Suprapubic skin (tissue), 4 donors: ENCODE data around the gene USP35. TPM values are rescaled to one million over a fixed set of nuclear protein-coding genes. Genes with fewer than 3 reads are reported as not detected.
A peak's percentile ranks its signal among the peaks of the same experiment; 100 is the strongest.
"Not testable (repeated sequence)": the region's sequence is repeated elsewhere in the genome, so short reads cannot be mapped to it uniquely, and the experiment has no call there.

Experiments
- DNase-seq, 2 donors: peaks; one replicate each; pipeline ENCODE4 v3.0.0-alpha.2; 2019; ENCODE audit warnings: low spot score in 2 of 2
- H3K27ac ChIP-seq: fragments of 200-600 bp; sonication (generic); one replicate; pipeline ENCODE4 v1.5.1; 2019
- H3K27me3 ChIP-seq: fragments of 200-600 bp; sonication (generic); one replicate; pipeline ENCODE4 v1.5.1; 2019
- H3K36me3 ChIP-seq: fragments of 200-600 bp; sonication (generic); one replicate; pipeline ENCODE4 v1.5.1; 2019
- H3K4me1 ChIP-seq: fragments of 200-600 bp; sonication (generic); one replicate; pipeline ENCODE4 v1.5.1; 2019
- H3K4me3 ChIP-seq: fragments of 200-600 bp; sonication (generic); one replicate; pipeline ENCODE4 v1.5.1; 2019; ENCODE audit warnings: mild to moderate bottlenecking
- H3K9me3 ChIP-seq: fragments of 200-600 bp; sonication (generic); one replicate; pipeline ENCODE4 v1.5.1; 2019
- EP300 ChIP-seq: sonication (generic); formaldehyde crosslinking; IDR thresholded peaks from one replicate; pipeline ENCODE4 v1.6.1; 2017; ENCODE audit warnings: antibody characterized with exemption
- POLR2A ChIP-seq, 2 donors: fragments of 450-650 bp; IDR thresholded peaks; one replicate each; pipeline ENCODE4 v1.6.1; 2017; ENCODE audit warnings: antibody characterized with exemption in 2 of 2, mild to moderate bottlenecking in 2 of 2, moderate library complexity in 2 of 2
- POLR2AphosphoS5 ChIP-seq, 3 donors: sonication (generic); formaldehyde crosslinking; IDR thresholded peaks; one replicate each; pipeline ENCODE4 v1.6.1; 2017; ENCODE audit warnings: antibody characterized with exemption in 3 of 3
- WGBS: methylation state at CpG from one replicate; pipeline ENCODE4 v1.1.5; 2018; 5-methylcytosine and 5-hydroxymethylcytosine counted together
- total RNA-seq, 4 donors: library from RNA; depleted of rRNA; stranded (reverse); fragments of >200 nt; gene quantifications; one replicate each; pipeline ENCODE4 v1.1.0, GENCODE V29; 2016
- TF ChIP-seq, protein P1 (sequence below), 2 donors: fragments of 200-600 bp in 1 of 2; fragments of 450-650 bp in 1 of 2; sonication (generic) in 1 of 2; IDR thresholded peaks; one replicate each; pipeline ENCODE4 v1.5.1; 2016 to 2019; ENCODE audit warnings: antibody characterized with exemption in 2 of 2, mild to moderate bottlenecking in 1 of 2, moderate library complexity in 1 of 2

USP35 gene
- total RNA-seq, 4 donors from 2014 or later = 2.3 to 9.6 (median 5.6) TPM

DNA sequence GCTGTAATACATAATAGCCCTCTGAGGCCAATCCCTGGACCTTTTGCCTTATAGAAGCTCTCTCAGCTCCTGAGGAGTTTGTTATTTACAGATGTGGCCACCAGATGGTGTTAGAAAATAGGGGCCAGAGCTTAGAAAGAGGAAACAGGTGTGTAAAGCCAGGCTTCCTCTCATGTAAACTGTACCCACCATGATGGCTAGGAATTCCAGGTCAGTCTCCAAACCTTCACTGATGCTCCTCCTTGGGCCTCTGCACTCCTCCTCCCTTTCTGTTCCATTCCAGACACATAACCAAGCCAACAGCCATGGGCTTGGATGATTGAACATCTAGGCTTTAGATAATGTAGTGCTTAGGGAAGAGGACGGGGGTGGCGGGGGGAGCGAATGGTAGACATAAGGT is 39.7 kb downstream of the USP35 start:
- H3K4me1 ChIP-seq = peaks cover 13% of the 10 kb centered on the region
- no peak for DNase-seq
- no peaks in the 10 kb centered on the region for H3K9me3 ChIP-seq
- H3K4me3 ChIP-seq = no peak overlapping the region
- 98% methylated on average over 3 of the region's 3 CpGs for WGBS
- H3K27me3 ChIP-seq = no peaks in the 10 kb centered on the region
- H3K36me3 ChIP-seq = peaks cover 28% of the 10 kb centered on the region
- no peak for TF ChIP-seq POLR2A (IDR thresholded peaks at IDR 0.05)
- TF ChIP-seq, protein P1, sequence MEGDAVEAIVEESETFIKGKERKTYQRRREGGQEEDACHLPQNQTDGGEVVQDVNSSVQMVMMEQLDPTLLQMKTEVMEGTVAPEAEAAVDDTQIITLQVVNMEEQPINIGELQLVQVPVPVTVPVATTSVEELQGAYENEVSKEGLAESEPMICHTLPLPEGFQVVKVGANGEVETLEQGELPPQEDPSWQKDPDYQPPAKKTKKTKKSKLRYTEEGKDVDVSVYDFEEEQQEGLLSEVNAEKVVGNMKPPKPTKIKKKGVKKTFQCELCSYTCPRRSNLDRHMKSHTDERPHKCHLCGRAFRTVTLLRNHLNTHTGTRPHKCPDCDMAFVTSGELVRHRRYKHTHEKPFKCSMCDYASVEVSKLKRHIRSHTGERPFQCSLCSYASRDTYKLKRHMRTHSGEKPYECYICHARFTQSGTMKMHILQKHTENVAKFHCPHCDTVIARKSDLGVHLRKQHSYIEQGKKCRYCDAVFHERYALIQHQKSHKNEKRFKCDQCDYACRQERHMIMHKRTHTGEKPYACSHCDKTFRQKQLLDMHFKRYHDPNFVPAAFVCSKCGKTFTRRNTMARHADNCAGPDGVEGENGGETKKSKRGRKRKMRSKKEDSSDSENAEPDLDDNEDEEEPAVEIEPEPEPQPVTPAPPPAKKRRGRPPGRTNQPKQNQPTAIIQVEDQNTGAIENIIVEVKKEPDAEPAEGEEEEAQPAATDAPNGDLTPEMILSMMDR (IDR thresholded peaks at IDR 0.05) = peak; percentile 11 to 31
- no peak overlapping the region for H3K27ac ChIP-seq

DNA sequence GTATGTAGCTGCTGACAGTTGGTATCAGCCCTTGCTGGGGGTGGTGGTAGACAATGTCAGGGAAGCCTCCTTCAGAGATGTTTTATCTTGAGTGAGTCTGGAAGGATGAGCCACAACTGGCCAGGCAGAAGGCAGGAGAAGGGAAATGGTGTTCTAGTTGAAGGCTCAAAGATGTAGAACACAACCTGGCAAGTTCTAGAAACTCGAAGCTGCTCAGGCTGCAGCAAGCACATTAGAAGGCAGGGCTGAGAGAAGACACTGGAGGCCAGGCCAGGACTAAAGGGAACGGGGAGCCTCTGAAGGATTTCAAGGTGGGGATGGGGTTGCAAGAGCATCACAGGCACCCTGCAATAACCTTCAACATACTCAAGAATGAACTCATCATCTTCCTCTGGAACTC is 40.4 kb downstream of the USP35 start:
- Histone ChIP-seq H3K36me3 (peaks cover 21% of the 10 kb centered on the region), H3K27me3 (no peaks in the 10 kb centered on the region), H3K27ac (no peak overlapping the region), H3K4me3 (no peak overlapping the region), H3K9me3 (no peaks in the 10 kb centered on the region), H3K4me1 (peaks cover 13% of the 10 kb centered on the region)
- TF ChIP-seq EP300 = no peak
- TF ChIP-seq, protein P1 (IDR thresholded peaks at IDR 0.05) = no peak
- no peak for TF ChIP-seq POLR2AphosphoS5 (IDR thresholded peaks at IDR 0.05)
- no peak for TF ChIP-seq POLR2A (IDR thresholded peaks at IDR 0.05)
- peak in 1 of 2 donors; percentile 35 for DNase-seq
- 95% methylated on average over 2 of the region's 2 CpGs for WGBS

DNA sequence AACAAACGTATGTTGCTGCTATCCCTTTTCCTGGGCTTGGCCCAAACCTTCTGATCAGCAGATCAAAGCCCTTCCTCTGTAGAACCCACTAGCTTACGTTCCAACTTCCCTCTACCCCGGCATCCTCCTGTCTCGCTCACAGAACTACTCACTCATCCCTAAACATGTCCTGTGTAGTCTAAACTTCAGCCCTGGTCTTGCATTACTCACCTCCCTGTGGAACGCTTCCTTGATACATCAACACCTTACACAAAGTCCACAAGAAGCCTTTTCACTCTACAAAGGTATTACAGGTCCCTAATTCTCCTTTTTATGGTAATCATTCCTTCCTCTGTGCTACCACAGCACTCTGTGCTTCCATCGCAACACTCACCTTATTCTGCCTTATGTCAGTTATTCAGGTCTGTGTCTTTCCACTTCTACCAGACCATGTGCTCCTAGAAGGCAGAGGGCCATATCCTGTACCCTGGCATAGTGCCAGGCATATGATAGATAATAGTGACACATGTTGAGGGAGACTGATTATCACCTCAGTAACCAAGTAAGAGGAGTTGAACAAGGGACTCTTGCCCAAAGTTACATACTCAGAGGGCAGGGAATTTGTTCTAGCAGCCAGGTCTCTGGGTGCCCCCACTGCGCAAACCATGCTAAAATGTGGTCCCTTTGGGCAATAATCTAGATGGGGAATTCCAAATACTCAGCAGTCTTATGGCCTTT is 41.6 kb downstream of the USP35 start:
- Histone ChIP-seq H3K4me3 (no peak overlapping the region), H3K27me3 (no peaks in the 10 kb centered on the region), H3K27ac (no peak overlapping the region), H3K4me1 (peaks cover 13% of the 10 kb centered on the region), H3K36me3 (peaks cover 9% of the 10 kb centered on the region), H3K9me3 (no peaks in the 10 kb centered on the region)
- TF ChIP-seq EP300 = no peak
- TF ChIP-seq POLR2AphosphoS5 (IDR thresholded peaks at IDR 0.05) = no peak
- TF ChIP-seq, protein P1 (IDR thresholded peaks at IDR 0.05) = no peak
- WGBS = 86% methylated on average over 7 of the region's 7 CpGs
- peak; percentile 29 to 52 for DNase-seq

DNA sequence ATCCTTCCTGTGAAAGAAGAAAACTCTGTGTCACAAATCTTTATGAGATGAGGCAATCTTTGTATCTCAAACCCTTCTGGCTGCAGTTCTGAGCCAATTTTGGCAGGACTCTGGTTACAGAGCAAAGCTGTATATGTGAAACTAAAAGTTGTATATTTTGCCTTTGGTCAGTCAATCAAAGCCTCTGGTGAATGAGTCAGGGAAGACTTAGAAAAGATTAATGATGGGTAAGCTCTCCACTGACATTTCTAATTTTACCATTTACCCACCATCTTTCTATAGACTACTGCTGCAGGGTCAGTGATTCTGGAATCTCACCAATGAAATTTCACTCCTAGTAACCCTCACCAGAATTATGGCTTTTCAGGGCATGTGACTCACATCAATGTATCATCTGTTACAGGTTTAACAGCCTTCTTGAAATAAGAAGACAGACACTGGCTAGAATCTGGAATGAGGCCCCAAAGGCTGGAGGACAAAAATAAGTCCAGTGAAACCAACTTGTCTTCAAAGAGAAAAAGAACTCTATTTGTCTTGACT is 43.3 kb downstream of the USP35 start:
- no peaks in the 10 kb centered on the region for H3K27me3 ChIP-seq
- peaks cover 13% of the 10 kb centered on the region for H3K4me1 ChIP-seq
- H3K27ac ChIP-seq = no peak overlapping the region
- H3K36me3 ChIP-seq = no peaks in the 10 kb centered on the region
- no peak overlapping the region for H3K4me3 ChIP-seq
- DNase-seq = no peak
- no peaks in the 10 kb centered on the region for H3K9me3 ChIP-seq
- TF ChIP-seq EP300 (no peak), POLR2AphosphoS5 (IDR thresholded peaks at IDR 0.05) (no peak), POLR2A (IDR thresholded peaks at IDR 0.05) (no peak)
- TF ChIP-seq, protein P1 (IDR thresholded peaks at IDR 0.05) = no peak

DNA sequence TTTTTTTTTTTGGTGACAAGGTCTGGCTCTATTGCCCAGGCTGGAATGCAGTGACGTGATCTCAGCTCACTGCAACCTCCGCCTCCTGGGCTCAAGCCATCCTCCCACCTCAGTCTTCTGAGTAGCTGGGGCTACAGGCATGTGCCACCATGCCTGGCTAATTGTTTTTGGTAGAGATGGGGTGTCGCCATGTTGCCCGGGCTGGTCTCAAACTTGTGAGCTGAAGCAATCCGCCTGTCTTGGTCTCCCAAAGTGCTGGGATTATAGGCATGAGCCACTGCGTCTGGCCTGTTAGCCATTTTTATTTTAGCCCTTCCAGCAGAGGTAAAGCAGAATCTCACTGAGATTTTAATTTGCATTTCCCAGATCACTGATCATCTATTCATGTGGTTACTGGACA is 44.3 kb downstream of the USP35 start:
- H3K9me3 ChIP-seq, DNase-seq, H3K27ac ChIP-seq, H3K4me3 ChIP-seq, H3K27me3 ChIP-seq, H3K36me3 ChIP-seq: not testable (repeated sequence)
- H3K4me1 ChIP-seq = peaks cover 13% of the 10 kb centered on the region
- 53% methylated on average over 6 of the region's 6 CpGs for WGBS

DNA sequence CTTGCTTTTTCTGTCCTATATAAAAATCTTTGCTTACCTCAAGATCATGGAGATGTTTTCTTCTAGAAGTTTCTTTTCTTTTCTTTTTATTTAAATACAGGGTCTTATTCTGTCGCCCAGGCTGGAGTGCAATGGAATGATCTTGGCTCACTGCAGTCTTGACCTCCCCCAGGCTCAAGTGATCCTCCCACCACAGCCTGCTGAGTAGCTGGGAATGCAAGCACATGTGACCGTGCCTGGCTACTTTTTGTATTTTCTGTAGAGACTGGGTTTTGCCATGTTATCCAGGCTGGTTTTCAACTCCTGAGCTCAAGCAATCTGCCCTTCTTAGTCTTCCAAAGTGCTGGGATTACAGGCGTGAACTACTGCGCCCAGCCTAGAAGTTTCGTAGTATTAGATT is 45.3 kb downstream of the USP35 start:
- peaks cover 13% of the 10 kb centered on the region for H3K4me1 ChIP-seq
- H3K4me3 ChIP-seq = no peak overlapping the region
- TF ChIP-seq POLR2A (IDR thresholded peaks at IDR 0.05) (no peak), EP300 (no peak), POLR2AphosphoS5 (IDR thresholded peaks at IDR 0.05) (no peak)
- TF ChIP-seq, protein P1 (IDR thresholded peaks at IDR 0.05) = no peak
- H3K27ac ChIP-seq = no peak overlapping the region
- no peak for DNase-seq
- H3K27me3 ChIP-seq = no peaks in the 10 kb centered on the region
- WGBS = 76% methylated on average over 5 of the region's 5 CpGs
- H3K9me3 ChIP-seq = no peaks in the 10 kb centered on the region
- no peaks in the 10 kb centered on the region for H3K36me3 ChIP-seq
